Activated T-helper 17 cell treated with anti-CD3 and anti-CD28 coated beads, Interleukin-2, amount 50 U/mL, for 72 hours (primary cell): ENCODE measurements around the gene KLHL14. TPM values are rescaled to one million over a fixed set of nuclear protein-coding genes. Genes with fewer than 3 reads are reported as not detected.

Experiments used
- ATAC-seq: fragments of 150-1000 bp; cut with Tn5 transposase; replicated peaks from 2 replicates; pipeline ENCODE4 v1.10.0; 2021; ENCODE audit warnings: mild to moderate bottlenecking, moderate library complexity
- H3K27ac Mint-ChIP-seq: one replicate; pipeline ENCODE4 v1.8.0; 2022; ENCODE audit warnings: mixed read lengths
- H3K27me3 Mint-ChIP-seq: one replicate; pipeline ENCODE4 v1.8.0; 2022; ENCODE audit warnings: mixed read lengths
- H3K36me3 Mint-ChIP-seq: one replicate; pipeline ENCODE4 v1.8.0; 2022; ENCODE audit warnings: low read depth, mild to moderate bottlenecking, mixed read lengths
- H3K4me1 Mint-ChIP-seq: one replicate; pipeline ENCODE4 v1.8.0; 2022; ENCODE audit warnings: mixed read lengths
- H3K4me3 Mint-ChIP-seq: one replicate; pipeline ENCODE4 v1.8.0; 2022; ENCODE audit warnings: mild to moderate bottlenecking, mixed read lengths
- H3K9me3 Mint-ChIP-seq: one replicate; pipeline ENCODE4 v1.8.0; 2022; ENCODE audit warnings: mixed read lengths
- total RNA-seq, 2 donors: library from RNA; stranded (reverse); gene quantifications; one replicate each; pipeline ENCODE4 v1.2.3, GENCODE V29; 2022

The KLHL14 gene
- total RNA-seq, 2 donors from 2014 or later: not detected

- Mint-ChIP-seq H3K9me3 (peaks cover 5% of the 10 kb centered on the region), H3K27me3 (peaks cover 13% of the 10 kb centered on the region), H3K36me3 (no peaks in the 10 kb centered on the region), H3K27ac (no peak overlapping the region), H3K4me1 (no peaks in the 10 kb centered on the region), H3K4me3 (no peak overlapping the region)
- no peak for ATAC-seq
Measured at GRCh38 chr18:32717126-32717525, 55.7 kb downstream of the KLHL14 start.

DNA sequence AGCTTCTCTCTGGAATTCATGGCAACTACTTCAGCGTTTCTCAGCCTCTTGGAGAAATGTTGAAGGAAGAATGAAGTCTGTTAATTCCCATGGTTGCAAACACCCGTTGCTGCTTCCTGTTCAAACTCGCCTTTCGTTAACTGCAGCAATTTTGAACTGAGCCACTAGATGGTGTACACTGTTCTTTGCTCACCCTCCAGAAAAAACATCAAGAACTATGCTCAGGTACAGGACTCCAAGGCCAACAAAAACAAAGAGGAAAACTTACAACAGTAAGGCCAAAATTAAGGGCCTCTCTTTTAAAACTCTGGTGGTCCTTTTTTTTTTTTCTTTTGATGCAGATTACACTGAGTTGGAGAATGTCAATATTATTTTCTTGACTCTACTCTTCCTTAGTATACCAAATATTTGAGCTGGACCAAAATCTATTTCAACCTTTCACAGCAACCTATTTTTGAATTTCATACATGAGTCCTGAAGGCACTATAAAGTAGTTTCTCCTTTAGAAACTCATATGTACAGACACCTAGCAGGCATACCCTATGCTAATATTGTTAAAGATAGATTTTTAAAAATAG is 58.2 kb downstream of the KLHL14 start:
- H3K9me3 Mint-ChIP-seq: peaks cover 5% of the 10 kb centered on the region

DNA sequence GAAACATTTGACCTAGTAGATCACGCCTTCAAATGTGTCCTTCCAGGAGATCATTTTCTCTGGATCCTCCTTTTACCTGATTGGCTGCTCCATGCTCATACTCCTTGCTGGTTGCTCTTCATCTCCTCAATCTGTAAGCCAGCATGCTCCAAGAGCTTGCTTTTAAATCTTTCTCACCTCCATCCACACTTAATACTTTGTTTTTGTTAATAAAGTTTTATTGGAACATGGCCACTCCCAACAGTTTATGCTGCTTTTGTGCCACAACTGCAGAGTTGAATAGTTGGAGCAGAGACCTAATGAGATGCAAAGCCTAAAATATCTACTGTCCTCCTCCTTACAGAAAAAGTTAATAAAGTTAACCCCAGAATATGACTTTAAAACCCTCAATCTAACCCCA is 60.0 kb downstream of the KLHL14 start:
- Mint-ChIP-seq H3K27ac (no peak overlapping the region), H3K9me3 (peaks cover 5% of the 10 kb centered on the region), H3K27me3 (peaks cover 7% of the 10 kb centered on the region), H3K36me3 (no peaks in the 10 kb centered on the region), H3K4me1 (no peaks in the 10 kb centered on the region), H3K4me3 (no peak overlapping the region)
- ATAC-seq: no peak

More for the DNA sequence above, 58.2 kb downstream of the KLHL14 start:
- Mint-ChIP-seq H3K27me3 (peaks cover 3% of the 10 kb centered on the region), H3K4me1 (no peaks in the 10 kb centered on the region), H3K27ac (no peak overlapping the region), H3K4me3 (no peak overlapping the region), H3K36me3 (no peaks in the 10 kb centered on the region)
- peak; percentile 55 for ATAC-seq

GRCh38 chr18:32711862-32712261 is 61.0 kb downstream of the KLHL14 start:
- ATAC-seq: no peak
- Mint-ChIP-seq H3K27ac (no peak overlapping the region), H3K4me1 (no peaks in the 10 kb centered on the region), H3K9me3 (no peaks in the 10 kb centered on the region), H3K27me3 (peaks cover 4% of the 10 kb centered on the region), H3K36me3 (no peaks in the 10 kb centered on the region), H3K4me3 (no peak overlapping the region)

- no peak overlapping the region for H3K4me3 Mint-ChIP-seq
- no peak overlapping the region for H3K27ac Mint-ChIP-seq
- H3K27me3 Mint-ChIP-seq: peaks cover 4% of the 10 kb centered on the region
- no peaks in the 10 kb centered on the region for H3K4me1 Mint-ChIP-seq
- ATAC-seq: no peak
- H3K36me3 Mint-ChIP-seq: no peaks in the 10 kb centered on the region
- no peaks in the 10 kb centered on the region for H3K9me3 Mint-ChIP-seq
Measured at GRCh38 chr18:32707586-32707985, 65.2 kb downstream of the KLHL14 start.

DNA sequence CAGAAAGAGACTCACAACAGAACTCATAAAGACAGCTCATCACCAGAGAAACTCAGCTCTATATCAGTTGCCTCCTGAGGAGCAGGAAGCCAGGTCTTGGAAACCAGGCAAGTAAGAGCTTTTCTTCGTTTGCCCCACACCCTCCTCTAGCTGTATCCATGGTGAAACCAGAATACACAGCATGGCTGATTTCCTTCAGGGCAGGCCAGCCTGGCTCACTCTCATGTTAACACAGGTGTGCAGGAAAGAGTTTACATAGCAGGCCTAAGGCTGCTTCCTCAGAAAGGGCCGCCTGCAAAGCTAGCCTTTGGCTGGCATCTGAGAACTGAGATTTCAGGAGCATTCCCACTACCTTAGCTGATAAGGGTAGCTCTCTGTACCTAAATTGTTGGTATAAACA is 65.7 kb downstream of the KLHL14 start:
- no peaks in the 10 kb centered on the region for H3K36me3 Mint-ChIP-seq
- no peak overlapping the region for H3K27ac Mint-ChIP-seq
- H3K9me3 Mint-ChIP-seq: no peaks in the 10 kb centered on the region
- ATAC-seq: no peak
- peaks cover 4% of the 10 kb centered on the region for H3K27me3 Mint-ChIP-seq
- H3K4me1 Mint-ChIP-seq: no peaks in the 10 kb centered on the region
- H3K4me3 Mint-ChIP-seq: no peak overlapping the region

GRCh38 chr18:32701313-32701712 is 71.5 kb downstream of the KLHL14 start:
- no peaks in the 10 kb centered on the region for H3K4me1 Mint-ChIP-seq
- no peak for ATAC-seq
- H3K27ac Mint-ChIP-seq: no peak overlapping the region
- no peaks in the 10 kb centered on the region for H3K27me3 Mint-ChIP-seq
- H3K4me3 Mint-ChIP-seq: no peak overlapping the region
- no peaks in the 10 kb centered on the region for H3K36me3 Mint-ChIP-seq
- no peaks in the 10 kb centered on the region for H3K9me3 Mint-ChIP-seq

DNA sequence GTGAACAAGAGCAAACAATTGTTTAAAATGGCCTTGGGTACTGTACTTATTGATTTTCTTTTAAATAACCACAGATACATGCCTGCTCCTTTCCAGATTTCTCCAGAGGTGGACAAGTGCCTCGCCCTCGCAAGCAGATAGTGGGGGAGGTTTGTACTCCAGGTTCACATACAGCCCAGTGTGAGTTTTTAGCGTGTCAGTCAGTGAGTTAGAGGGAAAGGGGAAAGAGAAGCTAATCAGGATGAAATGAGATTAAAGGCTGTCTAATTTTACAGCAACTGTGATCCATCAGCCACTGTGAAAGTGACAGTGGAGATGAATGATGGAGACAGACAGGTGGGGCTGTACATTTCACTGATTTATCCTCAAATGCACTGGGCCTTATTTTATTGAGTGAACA is 74.7 kb downstream of the KLHL14 start:
- ATAC-seq: no peak
- no peaks in the 10 kb centered on the region for H3K36me3 Mint-ChIP-seq
- no peak overlapping the region for H3K4me3 Mint-ChIP-seq
- H3K9me3 Mint-ChIP-seq: no peaks in the 10 kb centered on the region
- H3K27ac Mint-ChIP-seq: no peak overlapping the region
- no peaks in the 10 kb centered on the region for H3K4me1 Mint-ChIP-seq
- H3K27me3 Mint-ChIP-seq: no peaks in the 10 kb centered on the region

DNA sequence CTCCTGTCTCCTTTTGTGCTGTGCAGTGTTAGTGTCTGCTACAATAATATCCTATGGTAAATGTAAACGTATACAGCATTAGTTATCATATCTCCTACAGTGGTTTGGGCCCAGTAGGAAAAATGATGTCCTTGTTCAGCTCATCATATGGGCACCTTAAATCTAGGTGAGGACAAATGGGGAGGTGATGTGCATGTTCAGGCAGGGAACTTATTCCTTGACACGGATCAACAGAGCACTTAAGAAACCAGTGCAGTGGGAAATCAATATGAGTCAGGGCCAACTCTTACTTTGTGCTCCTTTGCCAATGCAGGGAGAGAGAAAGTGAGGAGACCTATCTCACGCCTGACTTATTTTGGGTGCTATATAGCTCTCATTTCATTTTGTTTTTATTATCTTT is 76.4 kb downstream of the KLHL14 start:
- H3K4me1 Mint-ChIP-seq: no peaks in the 10 kb centered on the region
- ATAC-seq: no peak
- no peaks in the 10 kb centered on the region for H3K9me3 Mint-ChIP-seq
- H3K4me3 Mint-ChIP-seq: no peak overlapping the region
- no peaks in the 10 kb centered on the region for H3K36me3 Mint-ChIP-seq
- H3K27me3 Mint-ChIP-seq: peaks cover under 1% of the 10 kb centered on the region
- H3K27ac Mint-ChIP-seq: no peak overlapping the region

GRCh38 chr18:32695534-32695933 is 77.3 kb downstream of the KLHL14 start:
- Mint-ChIP-seq H3K27me3 (peaks cover 4% of the 10 kb centered on the region), H3K36me3 (no peaks in the 10 kb centered on the region), H3K9me3 (no peaks in the 10 kb centered on the region), H3K4me3 (no peak overlapping the region), H3K27ac (no peak overlapping the region), H3K4me1 (no peaks in the 10 kb centered on the region)
- ATAC-seq: peak; percentile 78

- Mint-ChIP-seq H3K27ac (no peak overlapping the region), H3K4me1 (no peaks in the 10 kb centered on the region)
Measured at GRCh38 chr18:32688821-32689220, 84.0 kb downstream of the KLHL14 start.

GRCh38 chr18:32684940-32685339 is 87.9 kb downstream of the KLHL14 start:
- Mint-ChIP-seq H3K27me3 (no peaks in the 10 kb centered on the region), H3K27ac (no peak overlapping the region), H3K4me1 (no peaks in the 10 kb centered on the region), H3K9me3 (no peaks in the 10 kb centered on the region), H3K36me3 (no peaks in the 10 kb centered on the region), H3K4me3 (no peak overlapping the region)
- no peak for ATAC-seq

More at GRCh38 chr18:32688821-32689220, 84.0 kb downstream of the KLHL14 start:
- no peak overlapping the region for H3K4me3 Mint-ChIP-seq
- ATAC-seq: no peak
- H3K27me3 Mint-ChIP-seq: peaks cover 4% of the 10 kb centered on the region
- H3K9me3 Mint-ChIP-seq: no peaks in the 10 kb centered on the region
- no peaks in the 10 kb centered on the region for H3K36me3 Mint-ChIP-seq

DNA sequence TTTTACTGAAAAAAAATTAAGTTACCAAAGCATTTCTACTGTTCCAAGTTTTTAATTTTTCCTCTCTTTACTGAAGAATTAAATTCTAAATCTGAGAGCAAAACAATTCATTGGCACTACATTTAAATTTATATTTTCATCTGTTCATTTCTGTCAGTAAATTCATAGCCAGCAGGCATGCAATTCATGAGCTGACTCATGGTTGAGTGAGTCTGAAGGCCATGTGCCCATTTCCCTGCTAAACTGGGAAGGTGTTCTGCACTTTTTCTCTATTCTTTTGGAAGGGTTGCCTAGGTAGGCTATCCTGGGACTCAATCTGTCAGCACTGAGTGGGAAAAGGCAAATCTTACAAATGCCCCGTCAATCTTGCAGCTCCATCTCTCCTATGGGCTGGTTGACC is 88.7 kb downstream of the KLHL14 start:
- Mint-ChIP-seq H3K4me1 (no peaks in the 10 kb centered on the region), H3K4me3 (no peak overlapping the region), H3K27me3 (no peaks in the 10 kb centered on the region), H3K27ac (no peak overlapping the region), H3K9me3 (no peaks in the 10 kb centered on the region), H3K36me3 (no peaks in the 10 kb centered on the region)
- ATAC-seq: no peak

- H3K27ac Mint-ChIP-seq: no peak overlapping the region
- ATAC-seq: no peak
- no peaks in the 10 kb centered on the region for H3K9me3 Mint-ChIP-seq
- H3K4me1 Mint-ChIP-seq: no peaks in the 10 kb centered on the region
- no peaks in the 10 kb centered on the region for H3K36me3 Mint-ChIP-seq
- H3K27me3 Mint-ChIP-seq: no peaks in the 10 kb centered on the region
- no peak overlapping the region for H3K4me3 Mint-ChIP-seq
Measured at GRCh38 chr18:32683044-32683443, 89.8 kb downstream of the KLHL14 start.

DNA sequence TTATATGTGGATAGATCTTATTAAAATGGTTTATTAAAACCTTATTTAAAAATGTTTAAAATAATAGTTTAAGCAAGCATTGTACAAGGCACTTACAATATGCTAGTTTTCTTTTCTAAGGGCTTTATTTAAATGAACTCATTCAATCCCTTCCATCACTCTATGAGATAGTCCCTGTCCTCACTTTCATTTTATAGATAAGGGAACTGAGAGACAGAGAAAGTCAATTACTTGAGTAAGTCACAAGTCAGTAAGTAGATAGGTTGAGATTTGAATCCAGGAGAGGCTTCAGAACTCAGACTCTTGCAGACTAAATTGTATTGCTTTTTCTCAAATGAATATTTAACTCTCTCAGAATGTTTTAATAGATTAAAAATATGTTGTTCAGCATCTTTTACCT is 95.2 kb downstream of the KLHL14 start:
- H3K27ac Mint-ChIP-seq: no peak overlapping the region
- H3K4me1 Mint-ChIP-seq: no peaks in the 10 kb centered on the region
- no peaks in the 10 kb centered on the region for H3K9me3 Mint-ChIP-seq
- no peak for ATAC-seq
- peaks cover 13% of the 10 kb centered on the region for H3K27me3 Mint-ChIP-seq
- H3K4me3 Mint-ChIP-seq: no peak overlapping the region
- no peaks in the 10 kb centered on the region for H3K36me3 Mint-ChIP-seq

GRCh38 chr18:32674491-32674890 is 98.3 kb downstream of the KLHL14 start:
- no peak for ATAC-seq
- Mint-ChIP-seq H3K27ac (no peak overlapping the region), H3K9me3 (no peaks in the 10 kb centered on the region), H3K36me3 (no peaks in the 10 kb centered on the region), H3K4me3 (no peak overlapping the region), H3K4me1 (no peaks in the 10 kb centered on the region), H3K27me3 (peaks cover 13% of the 10 kb centered on the region)
